Activated CD4-positive, alpha-beta T cell treated with anti-CD3 and anti-CD28 coated beads for 36 hours (primary cell): ENCODE measurements around the gene TSPAN7. TPM values are rescaled to one million over a fixed set of nuclear protein-coding genes. Genes with fewer than 3 reads are reported as not detected.
A peak's percentile ranks its signal among the peaks of the same experiment; 100 is the strongest.

Experiments
- ATAC-seq: fragments of 200-7000 bp; cut with Tn5 transposase; one replicate; pipeline ENCODE4 v1.10.0; 2021; ENCODE audit warnings: mild to moderate bottlenecking, moderate library complexity
- CTCF ChIA-PET: fragments of 350-600 bp; sonication (Branson Sonifier 250); formaldehyde crosslinking; loops from one replicate; lab custom pipeline; 2021; ENCODE audit warnings: antibody characterized with exemption; lab: Charles Lee
- POLR2A ChIA-PET: fragments of 350-600 bp; sonication (Branson Sonifier 250); formaldehyde crosslinking; loops from one replicate; lab custom pipeline; 2021; ENCODE audit warnings: antibody characterized with exemption, inconsistent platforms; lab: Charles Lee
- DNase-seq: peaks from one replicate; pipeline ENCODE4 v3.0.0-alpha.2; 2020
- H3K27ac Mint-ChIP-seq: one replicate; pipeline ENCODE4 v1.8.0; 2021; ENCODE audit warnings: mixed read lengths
- H3K27me3 Mint-ChIP-seq: one replicate; pipeline ENCODE4 v1.8.0; 2021; ENCODE audit warnings: mixed read lengths
- H3K36me3 Mint-ChIP-seq: one replicate; pipeline ENCODE4 v1.8.0; 2021; ENCODE audit warnings: low read depth, mixed read lengths
- H3K4me1 Mint-ChIP-seq: one replicate; pipeline ENCODE4 v1.8.0; 2021; ENCODE audit warnings: mixed read lengths
- H3K4me3 Mint-ChIP-seq: one replicate; pipeline ENCODE4 v1.8.0; 2021; ENCODE audit warnings: mild to moderate bottlenecking, moderate library complexity, mixed read lengths
- H3K9me3 Mint-ChIP-seq: one replicate; pipeline ENCODE4 v1.8.0; 2021; ENCODE audit warnings: low read depth, mixed read lengths
- intact Hi-C, 2 experiments: fragments of 100-400 bp; cut with DNase I in 1 of 2; cut with micrococcal nuclease in 1 of 2; formaldehyde crosslinking; loops; one replicate each; pipeline versions ENCODE4 v1.14.2 to v1.15.1; 2022 to 2024; cut with DNase I, micrococcal nuclease
- total RNA-seq, 2 experiments: library from RNA; stranded (reverse); gene quantifications; one replicate each; pipeline ENCODE4 v1.2.3, GENCODE V29; 2021

The TSPAN7 gene
- total RNA-seq, 2 experiments from 2014 or later, result 0.42 to 0.85 TPM

- Mint-ChIP-seq H3K4me3 (no peak overlapping the region), H3K27ac (no peak overlapping the region), H3K27me3 (no peaks in the 10 kb centered on the region), H3K36me3 (no peaks in the 10 kb centered on the region), H3K4me1 (no peaks in the 10 kb centered on the region), H3K9me3 (no peaks in the 10 kb centered on the region)
- CTCF ChIA-PET, result no interaction called here
- ATAC-seq (no peak), DNase-seq (no peak)
- POLR2A ChIA-PET, result no interaction called here
- intact Hi-C loops, result no loop called here
These were observed 88.6 kb downstream of the TSPAN7 start for GRCh38 chrX:38649674-38650647.

GRCh38 chrX:38651625-38652601 lies 90.6 kb downstream of the TSPAN7 start:
- H3K4me1 Mint-ChIP-seq, result no peaks in the 10 kb centered on the region
- no peaks in the 10 kb centered on the region for H3K27me3 Mint-ChIP-seq
- ChIA-PET CTCF (no interaction called here), POLR2A (no interaction called here)
- no peak overlapping the region for H3K27ac Mint-ChIP-seq
- intact Hi-C loops, result no loop called here
- no peak for DNase-seq
- no peaks in the 10 kb centered on the region for H3K9me3 Mint-ChIP-seq
- H3K4me3 Mint-ChIP-seq, result no peak overlapping the region
- H3K36me3 Mint-ChIP-seq, result no peaks in the 10 kb centered on the region
- no peak for ATAC-seq

- ATAC-seq (no peak), DNase-seq (no peak)
- Mint-ChIP-seq H3K27ac (no peak overlapping the region), H3K27me3 (no peaks in the 10 kb centered on the region), H3K4me1 (no peaks in the 10 kb centered on the region), H3K9me3 (no peaks in the 10 kb centered on the region), H3K36me3 (no peaks in the 10 kb centered on the region), H3K4me3 (no peak overlapping the region)
- intact Hi-C loops, result no loop called here
- POLR2A ChIA-PET, result no interaction called here
- CTCF ChIA-PET, result interaction anchor here (1.0 kb wide), 1 partner anchor 15 kb away, joined by 3 read pairs; no protein-coding TSS in a partner anchor
These were observed 91.6 kb downstream of the TSPAN7 start for GRCh38 chrX:38652934-38653442.

GRCh38 chrX:38654302-38654701 lies 93.0 kb downstream of the TSPAN7 start:
- H3K9me3 Mint-ChIP-seq, result no peaks in the 10 kb centered on the region
- H3K27me3 Mint-ChIP-seq, result no peaks in the 10 kb centered on the region
- no peak overlapping the region for H3K4me3 Mint-ChIP-seq
- H3K27ac Mint-ChIP-seq, result no peak overlapping the region
- POLR2A ChIA-PET, result no interaction called here
- CTCF ChIA-PET, result interaction anchor here (1.0 kb wide), 1 partner anchor 14 kb away, joined by 3 read pairs; no protein-coding TSS in a partner anchor
- no peaks in the 10 kb centered on the region for H3K36me3 Mint-ChIP-seq
- no peaks in the 10 kb centered on the region for H3K4me1 Mint-ChIP-seq
- DNase-seq (no peak), ATAC-seq (no peak)
- intact Hi-C loops, result no loop called here

GRCh38 chrX:38656350-38656915 lies 95.1 kb downstream of the TSPAN7 start:
- no peaks in the 10 kb centered on the region for H3K4me1 Mint-ChIP-seq
- no peak for ATAC-seq
- CTCF ChIA-PET, result interaction anchor here (0.5 to 0.9 kb wide), 3 partner anchors 9 to 177 kb away, joined by 3 to 6 read pairs (median 4); no protein-coding TSS in a partner anchor
- H3K9me3 Mint-ChIP-seq, result no peaks in the 10 kb centered on the region
- no peaks in the 10 kb centered on the region for H3K36me3 Mint-ChIP-seq
- intact Hi-C loops, result no loop called here
- no peaks in the 10 kb centered on the region for H3K27me3 Mint-ChIP-seq
- no peak for DNase-seq
- no peak overlapping the region for H3K4me3 Mint-ChIP-seq
- POLR2A ChIA-PET, result no interaction called here
- no peak overlapping the region for H3K27ac Mint-ChIP-seq

GRCh38 chrX:38657562-38657961 lies 96.2 kb downstream of the TSPAN7 start:
- H3K36me3 Mint-ChIP-seq, result no peaks in the 10 kb centered on the region
- no peaks in the 10 kb centered on the region for H3K9me3 Mint-ChIP-seq
- CTCF ChIA-PET, result interaction anchor here (0.7 kb wide), 1 partner anchor 67 kb away, joined by 3 read pairs; no protein-coding TSS in a partner anchor
- H3K27ac Mint-ChIP-seq, result no peak overlapping the region
- POLR2A ChIA-PET, result no interaction called here
- ATAC-seq, result no peak
- intact Hi-C loops, result no loop called here
- no peak for DNase-seq
- H3K4me1 Mint-ChIP-seq, result no peaks in the 10 kb centered on the region
- no peaks in the 10 kb centered on the region for H3K27me3 Mint-ChIP-seq
- H3K4me3 Mint-ChIP-seq, result no peak overlapping the region

- Mint-ChIP-seq H3K4me3 (no peak overlapping the region), H3K4me1 (no peaks in the 10 kb centered on the region), H3K9me3 (no peaks in the 10 kb centered on the region), H3K36me3 (no peaks in the 10 kb centered on the region), H3K27me3 (peaks cover 2% of the 10 kb centered on the region), H3K27ac (no peak overlapping the region)
- no peak for DNase-seq
- intact Hi-C loops, result loop anchor here (5.0 to 10.0 kb wide), 2 partner anchors 92 to 324 kb away; no protein-coding TSS in a partner anchor
- ChIA-PET CTCF (no interaction called here), POLR2A (no interaction called here)
- no peak for ATAC-seq
These were observed 99.2 kb downstream of the TSPAN7 start for GRCh38 chrX:38660395-38661102.

- no peak for ATAC-seq
- H3K4me1 Mint-ChIP-seq, result no peaks in the 10 kb centered on the region
These were observed 99.7 kb downstream of the TSPAN7 start for GRCh38 chrX:38661103-38661441.

GRCh38 chrX:38661561-38661960 lies 100.2 kb downstream of the TSPAN7 start:
- peaks cover 2% of the 10 kb centered on the region for H3K27me3 Mint-ChIP-seq
- ChIA-PET POLR2A (no interaction called here), CTCF (no interaction called here)
- H3K36me3 Mint-ChIP-seq, result no peaks in the 10 kb centered on the region
- peak; percentile 53 for ATAC-seq
- H3K9me3 Mint-ChIP-seq, result no peaks in the 10 kb centered on the region
- no peak for DNase-seq
- no peaks in the 10 kb centered on the region for H3K4me1 Mint-ChIP-seq
- H3K27ac Mint-ChIP-seq, result no peak overlapping the region
- intact Hi-C loops, result loop anchor here (5.0 to 10.0 kb wide), 2 partner anchors 91 to 323 kb away; no protein-coding TSS in a partner anchor
- no peak overlapping the region for H3K4me3 Mint-ChIP-seq

More at GRCh38 chrX:38661103-38661441, 99.7 kb downstream of the TSPAN7 start:
- ChIA-PET CTCF (no interaction called here), POLR2A (no interaction called here)
- peaks cover 2% of the 10 kb centered on the region for H3K27me3 Mint-ChIP-seq
- no peak overlapping the region for H3K4me3 Mint-ChIP-seq
- no peaks in the 10 kb centered on the region for H3K9me3 Mint-ChIP-seq
- no peaks in the 10 kb centered on the region for H3K36me3 Mint-ChIP-seq
- intact Hi-C loops, result loop anchor here (5.0 to 10.0 kb wide), 2 partner anchors 91 to 324 kb away; no protein-coding TSS in a partner anchor
- H3K27ac Mint-ChIP-seq, result no peak overlapping the region
- DNase-seq, result no peak

- ChIA-PET CTCF (no interaction called here), POLR2A (no interaction called here)
- no peak overlapping the region for H3K4me3 Mint-ChIP-seq
- H3K27ac Mint-ChIP-seq, result no peak overlapping the region
- intact Hi-C loops, result loop anchor here (5.0 to 10.0 kb wide), 2 partner anchors 90 to 322 kb away; no protein-coding TSS in a partner anchor
- no peaks in the 10 kb centered on the region for H3K36me3 Mint-ChIP-seq
- ATAC-seq, result no peak
- H3K9me3 Mint-ChIP-seq, result no peaks in the 10 kb centered on the region
- no peak for DNase-seq
- peaks cover 2% of the 10 kb centered on the region for H3K27me3 Mint-ChIP-seq
- no peaks in the 10 kb centered on the region for H3K4me1 Mint-ChIP-seq
These were observed 101.3 kb downstream of the TSPAN7 start for GRCh38 chrX:38662640-38663039.
